HG03342 (cell line): ENCODE data around the gene SPATA24.
"Not testable (repeated sequence)": the region's sequence is repeated elsewhere in the genome, so short reads cannot be mapped to it uniquely, and the experiment has no call there.

Experiments used
- ATAC-seq: cut with Tn5 transposase; IDR thresholded peaks from one replicate; pipeline ENCODE4 v1.9.1; 2021; ENCODE audit warnings: mild to moderate bottlenecking, moderate library complexity; ENCODE audit not compliant: unreplicated experiment

The SPATA24 gene

GRCh38 chr5:139395844-139396640, 7.8 kb downstream of the SPATA24 start:
- ATAC-seq = no peak

- ATAC-seq = no peak
Observed at GRCh38 chr5:139394654-139395566, 9.0 kb downstream of the SPATA24 start, which contains the start of gene PROB1. PROB1 (minus strand) TSS chr5:139395104; CDS start chr5:139395081, 23 bp downstream.

- no peak for ATAC-seq
Observed at GRCh38 chr5:139394123-139394653, 9.7 kb downstream of the SPATA24 start.

- ATAC-seq = no peak
Observed at GRCh38 chr5:139393497-139394122, 10.3 kb downstream of the SPATA24 start.

GRCh38 chr5:139392678-139393496, 11.0 kb downstream of the SPATA24 start:
- ATAC-seq = peak; percentile 54

GRCh38 chr5:139392324-139392677, 11.6 kb downstream of the SPATA24 start:
- peak; percentile 8 for ATAC-seq

- no peak for ATAC-seq
Observed at GRCh38 chr5:139391570-139392323, 12.1 kb downstream of the SPATA24 start.

GRCh38 chr5:139390639-139391569, 13.0 kb downstream of the SPATA24 start:
- ATAC-seq = no peak

GRCh38 chr5:139389701-139390638, 13.9 kb downstream of the SPATA24 start, which contains the start of gene MZB1:
MZB1 (minus strand) TSS chr5:139389913; CDS start chr5:139389856, 57 bp downstream.
- ATAC-seq = peak; percentile 41

GRCh38 chr5:139388198-139388821, 15.6 kb downstream of the SPATA24 start:
- ATAC-seq = no peak

GRCh38 chr5:139387611-139388197, 16.2 kb downstream of the SPATA24 start:
- ATAC-seq = no peak

- not testable (repeated sequence) for ATAC-seq
Observed at GRCh38 chr5:139386956-139387355, 16.9 kb downstream of the SPATA24 start.

GRCh38 chr5:139386050-139386438, 17.8 kb downstream of the SPATA24 start:
- no peak for ATAC-seq

GRCh38 chr5:139385061-139386049, 18.5 kb downstream of the SPATA24 start:
- no peak for ATAC-seq

GRCh38 chr5:139384591-139385051, 19.3 kb downstream of the SPATA24 start:
- no peak for ATAC-seq
